AG09309 (cell line): ENCODE measurements around the gene TMBIM1.

Experiments used
- DNase-seq: peaks from one replicate; pipeline ENCODE4 v3.0.0-alpha.2; 2010; ENCODE audit warnings: low read depth
- H3K4me3 ChIP-seq: 2 replicates; pipeline ENCODE4 v1.5.1; 2011; ENCODE audit warnings: mild to moderate bottlenecking, low read depth, low read length, moderate library complexity; ENCODE audit not compliant: control insufficient read depth
- TF ChIP-seq, protein P1 (sequence below): IDR thresholded peaks from 2 replicates; pipeline ENCODE4 v1.5.1; 2011; ENCODE audit warnings: mild to moderate bottlenecking, low read depth, low read length, inconsistent platforms; ENCODE audit not compliant: insufficient read depth, control insufficient read depth; ENCODE audit errors: missing control alignments

The TMBIM1 gene

GRCh38 chr2:218260742-218261422 is 31.4 kb downstream of the TMBIM1 start, which contains the start of gene GPBAR1:
GPBAR1 (plus strand) TSS chr2:218261015; CDS start chr2:218262725, 1,710 bp downstream.
- H3K4me3 ChIP-seq: no peak within 1 kb of the TSS
- no peak for DNase-seq
- TF ChIP-seq, protein P1, sequence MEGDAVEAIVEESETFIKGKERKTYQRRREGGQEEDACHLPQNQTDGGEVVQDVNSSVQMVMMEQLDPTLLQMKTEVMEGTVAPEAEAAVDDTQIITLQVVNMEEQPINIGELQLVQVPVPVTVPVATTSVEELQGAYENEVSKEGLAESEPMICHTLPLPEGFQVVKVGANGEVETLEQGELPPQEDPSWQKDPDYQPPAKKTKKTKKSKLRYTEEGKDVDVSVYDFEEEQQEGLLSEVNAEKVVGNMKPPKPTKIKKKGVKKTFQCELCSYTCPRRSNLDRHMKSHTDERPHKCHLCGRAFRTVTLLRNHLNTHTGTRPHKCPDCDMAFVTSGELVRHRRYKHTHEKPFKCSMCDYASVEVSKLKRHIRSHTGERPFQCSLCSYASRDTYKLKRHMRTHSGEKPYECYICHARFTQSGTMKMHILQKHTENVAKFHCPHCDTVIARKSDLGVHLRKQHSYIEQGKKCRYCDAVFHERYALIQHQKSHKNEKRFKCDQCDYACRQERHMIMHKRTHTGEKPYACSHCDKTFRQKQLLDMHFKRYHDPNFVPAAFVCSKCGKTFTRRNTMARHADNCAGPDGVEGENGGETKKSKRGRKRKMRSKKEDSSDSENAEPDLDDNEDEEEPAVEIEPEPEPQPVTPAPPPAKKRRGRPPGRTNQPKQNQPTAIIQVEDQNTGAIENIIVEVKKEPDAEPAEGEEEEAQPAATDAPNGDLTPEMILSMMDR: no peak

GRCh38 chr2:218260166-218260565 is 32.1 kb downstream of the TMBIM1 start:
- no peak overlapping the region for H3K4me3 ChIP-seq
- DNase-seq: no peak
- TF ChIP-seq, protein P1: no peak

- DNase-seq: peak; percentile 40
- no peak overlapping the region for H3K4me3 ChIP-seq
- TF ChIP-seq, protein P1: no peak
Observed at GRCh38 chr2:218259099-218259961, 33.0 kb downstream of the TMBIM1 start.

GRCh38 chr2:218257390-218257981 is 34.8 kb downstream of the TMBIM1 start:
- no peak for DNase-seq
- TF ChIP-seq, protein P1: peak; percentile 63

DNA sequence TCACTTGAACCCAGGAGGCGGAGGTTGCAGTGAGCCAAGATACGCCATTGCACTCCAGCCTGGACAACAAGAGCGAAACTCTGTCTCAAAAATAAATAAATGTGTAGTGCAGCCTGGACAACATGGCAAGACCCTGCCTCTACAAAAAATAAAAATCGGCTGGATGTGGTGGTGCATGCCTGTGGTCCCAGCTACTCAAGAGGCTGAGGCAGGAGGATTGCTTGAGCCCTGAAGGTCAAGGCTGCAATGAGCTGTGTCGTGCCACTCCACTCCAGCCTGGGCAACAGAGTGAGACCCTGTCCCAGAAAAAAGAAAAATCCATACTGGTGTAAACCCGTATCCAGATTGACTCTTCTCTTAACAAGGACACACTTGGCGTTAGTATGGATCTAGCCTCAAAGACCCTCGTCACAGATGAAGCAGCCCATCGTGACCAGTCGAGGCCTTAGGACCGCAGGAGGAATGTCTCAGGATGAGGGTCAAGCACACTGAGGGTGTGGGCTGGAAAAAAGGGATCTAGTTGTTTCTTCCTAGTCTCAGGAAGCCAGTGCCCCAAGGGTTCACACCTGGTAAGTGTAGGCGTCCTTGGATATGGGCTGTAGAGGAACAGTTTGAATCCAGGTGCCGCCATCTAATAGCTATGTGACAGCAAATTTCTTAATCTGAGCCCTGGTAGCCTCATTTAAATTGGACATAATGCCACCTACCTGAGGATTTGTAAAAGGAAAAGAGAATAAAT is 35.5 kb downstream of the TMBIM1 start:
- TF ChIP-seq, protein P1: no peak
- DNase-seq: no peak
- H3K4me3 ChIP-seq: no peak overlapping the region

More at GRCh38 chr2:218257390-218257981, 34.8 kb downstream of the TMBIM1 start:
- H3K4me3 ChIP-seq: no peak overlapping the region

- no peak overlapping the region for H3K4me3 ChIP-seq
- peak; percentile 44 for DNase-seq
- TF ChIP-seq, protein P1: no peak
Observed at GRCh38 chr2:218255446-218255845, 36.9 kb downstream of the TMBIM1 start.
